ENCODE results near the gene EEF1AKMT2.

GRCh38 chr10:124716369-124716768 is 75.3 kb downstream of the EEF1AKMT2 start:
- TF ChIP-seq CTCF (IDR thresholded peaks at IDR 0.05) (no peak), EP300 (IDR thresholded peaks at IDR 0.05) (no peak)
